GM23338 (cell line): Measurements from ENCODE around the gene MTHFD2L. TPM values are rescaled to one million over a fixed set of nuclear protein-coding genes. Genes with fewer than 3 reads are reported as not detected.

Experiments
- ATAC-seq: fragments of 200-7000 bp; cut with Tn5 transposase; 3 replicates; pipeline ENCODE4 v1.9.1; 2020
- DNase-seq: peaks from one replicate; pipeline ENCODE4 v3.0.0-alpha.2; 2015; ENCODE audit warnings: low spot score
- H2AFZ ChIP-seq: fragments of 200-600 bp; sonication (generic); 2 replicates; pipeline ENCODE4 v1.8.0; 2016; ENCODE audit warnings: antibody characterized with exemption, mild to moderate bottlenecking, moderate library complexity
- H3F3A ChIP-seq: fragments of 200-600 bp; sonication (generic); replicated peaks from 2 replicates; pipeline ENCODE4 v1.8.0; 2017; ENCODE audit warnings: antibody characterized with exemption, mixed run types, low read depth
- H3K27ac ChIP-seq: fragments of 200-600 bp; sonication (generic); 2 replicates; pipeline ENCODE4 v1.6.1; 2016; ENCODE audit warnings: low read depth
- H3K27me3 ChIP-seq: fragments of 200-600 bp; sonication (generic); 2 replicates; pipeline ENCODE4 v1.8.0; 2016; ENCODE audit warnings: mild to moderate bottlenecking, mixed run types, moderate library complexity; ENCODE audit not compliant: insufficient read depth
- H3K36me3 ChIP-seq: fragments of 200-600 bp; sonication (generic); 2 replicates; pipeline ENCODE4 v1.8.0; 2016; ENCODE audit warnings: mild to moderate bottlenecking; ENCODE audit not compliant: insufficient read depth
- H3K4me1 ChIP-seq: fragments of 200-600 bp; sonication (generic); 2 replicates; pipeline ENCODE4 v1.8.0; 2016; ENCODE audit warnings: mild to moderate bottlenecking, moderate library complexity; ENCODE audit not compliant: insufficient read depth
- H3K4me2 ChIP-seq: fragments of 200-600 bp; sonication (generic); 2 replicates; pipeline ENCODE4 v1.7.1; 2017; ENCODE audit warnings: mixed run types
- H3K4me3 ChIP-seq: fragments of 200-600 bp; sonication (generic); 2 replicates; pipeline ENCODE4 v1.6.1; 2016; ENCODE audit warnings: mixed run types
- H3K79me2 ChIP-seq: fragments of 200-600 bp; sonication (generic); replicated peaks from 2 replicates; pipeline ENCODE4 v1.8.0; 2017; ENCODE audit warnings: mild to moderate bottlenecking; ENCODE audit not compliant: insufficient read depth
- H3K9me2 ChIP-seq: fragments of 200-600 bp; sonication (generic); 2 replicates; pipeline ENCODE4 v1.8.0; 2017; ENCODE audit not compliant: insufficient read depth
- H4K20me1 ChIP-seq: fragments of 200-600 bp; sonication (generic); replicated peaks from 2 replicates; pipeline ENCODE4 v1.8.0; 2017; ENCODE audit warnings: mild to moderate bottlenecking; ENCODE audit not compliant: insufficient read depth
- H3K27ac Mint-ChIP-seq: 2 replicates; pipeline ENCODE4 v1.8.0; 2020; ENCODE audit warnings: inconsistent platforms, mild to moderate bottlenecking, moderate library complexity, mixed read lengths
- H3K27me3 Mint-ChIP-seq: 3 replicates; pipeline ENCODE4 v1.8.0; 2022; ENCODE audit warnings: low read depth, mild to moderate bottlenecking, moderate library complexity, mixed read lengths, inconsistent platforms; ENCODE audit not compliant: insufficient read depth, poor library complexity
- H3K36me3 Mint-ChIP-seq: 3 replicates; pipeline ENCODE4 v1.8.0; 2021; ENCODE audit warnings: low read depth, mild to moderate bottlenecking, inconsistent platforms, moderate library complexity, mixed read lengths
- H3K4me1 Mint-ChIP-seq: 3 replicates; pipeline ENCODE4 v1.8.0; 2020; ENCODE audit warnings: mild to moderate bottlenecking, inconsistent platforms, mixed read lengths
- H3K4me3 Mint-ChIP-seq: 3 replicates; pipeline ENCODE4 v1.8.0; 2021; ENCODE audit warnings: moderate library complexity, mild to moderate bottlenecking, inconsistent platforms, mixed read lengths
- H3K9me3 Mint-ChIP-seq: 3 replicates; pipeline ENCODE4 v1.8.0; 2020; ENCODE audit warnings: moderate library complexity, mild to moderate bottlenecking, inconsistent platforms, mixed read lengths
- CTCF ChIP-seq, 2 experiments: fragments of 200-600 bp in 1 of 2; sonication (generic) in 1 of 2; conservative IDR thresholded peaks; 2 replicates each; pipeline versions ENCODE4 v1.5.1 to v1.6.1; 2016 to 2017; ENCODE audit warnings: antibody characterized with exemption in 2 of 2, low read depth in 2 of 2, mild to moderate bottlenecking in 2 of 2, moderate library complexity in 1 of 2
- ETS1 ChIP-seq: IDR thresholded peaks from 2 replicates; pipeline ENCODE4 v1.6.1; 2016; ENCODE audit warnings: antibody characterized with exemption
- JUNB ChIP-seq: IDR thresholded peaks from one replicate; pipeline ENCODE4 v1.6.1; 2016; ENCODE audit warnings: antibody characterized with exemption; ENCODE audit not compliant: unreplicated experiment
- NANOG ChIP-seq: IDR thresholded peaks from 2 replicates; pipeline ENCODE4 v1.6.1; 2016; ENCODE audit warnings: antibody characterized with exemption, borderline replicate concordance
- POLR2AphosphoS5 ChIP-seq: IDR thresholded peaks from 2 replicates; pipeline ENCODE4 v1.6.1; 2016; ENCODE audit warnings: antibody characterized with exemption, low read depth
- REST ChIP-seq: IDR thresholded peaks from one replicate; pipeline ENCODE4 v1.6.1; 2018; ENCODE audit warnings: antibody characterized with exemption; ENCODE audit not compliant: unreplicated experiment
- ZNF114 ChIP-seq: fragments of 250-450 bp; sonication (Bioruptor Pico); IDR thresholded peaks from 2 replicates; pipeline ENCODE4 v1.5.0; 2020; ENCODE audit warnings: mild to moderate bottlenecking, moderate library complexity
- ZNF331 ChIP-seq: fragments of 250-450 bp; sonication (Bioruptor Pico); IDR thresholded peaks from 2 replicates; pipeline ENCODE4 v1.5.0; 2020; ENCODE audit warnings: low read depth, mild to moderate bottlenecking, moderate library complexity
- polyA plus RNA-seq: library from polyadenylated mRNA; unstranded; fragments of >200 nt; fragmentation: Nextera tagmentation; extraction: Ambion mirVana; gene quantifications from 2 replicates; pipeline ENCODE4 v1.2.1, GENCODE V29; 2016
- total RNA-seq: library from RNA; depleted of rRNA; stranded (reverse); fragments of >200 nt; shearing (Covaris generic); gene quantifications from 2 replicates; pipeline ENCODE4 v1.2.3, GENCODE V29; 2014

The MTHFD2L gene
- total and polyA plus RNA-seq, 2 experiments from 2014 or later, result 24.4 to 35.7 TPM

GRCh38 chr4:74318276-74318675 is 160.4 kb downstream of the MTHFD2L start (continued):
- TF ChIP-seq CTCF (conservative IDR thresholded peaks at IDR 0.05; ENCODE audit: low read depth in 2 of 2), result no peak
- no peak for TF ChIP-seq JUNB
- no peak for TF ChIP-seq ZNF114
- TF ChIP-seq NANOG, result no peak
- TF ChIP-seq POLR2AphosphoS5, result no peak
- TF ChIP-seq ZNF331, result no peak
- TF ChIP-seq REST, result no peak
- TF ChIP-seq ETS1, result no peak

GRCh38 chr4:74319470-74319869 is 161.6 kb downstream of the MTHFD2L start:
- no peaks in the 10 kb centered on the region for H3K27me3 Mint-ChIP-seq
- no peak overlapping the region for H3K4me2 ChIP-seq

More at GRCh38 chr4:74319470-74319869, 161.6 kb downstream of the MTHFD2L start:
- H3K9me2 ChIP-seq, result no peaks in the 10 kb centered on the region
- no peaks in the 10 kb centered on the region for H3F3A ChIP-seq
- H3K4me1 ChIP-seq, result peaks cover 14% of the 10 kb centered on the region; the same call in 1 of the 2 replicates
- Mint-ChIP-seq H3K27ac (no peak overlapping the region), H3K4me1 (peaks cover 19% of the 10 kb centered on the region), H3K4me3 (no peak overlapping the region), H3K9me3 (no peaks in the 10 kb centered on the region), H3K36me3 (no peaks in the 10 kb centered on the region)
- no peaks in the 10 kb centered on the region for H4K20me1 ChIP-seq
- H2AFZ ChIP-seq, result no peak overlapping the region
- H3K27ac ChIP-seq, result no peak overlapping the region
- TF ChIP-seq ETS1, result no peak
- no peak for TF ChIP-seq ZNF114
- no peak for TF ChIP-seq JUNB
- H3K79me2 ChIP-seq, result no peaks in the 10 kb centered on the region
- no peaks in the 10 kb centered on the region for H3K36me3 ChIP-seq
- no peaks in the 10 kb centered on the region for H3K27me3 ChIP-seq
- no peak overlapping the region for H3K4me3 ChIP-seq
- DNase-seq, result no peak
- no peak for ATAC-seq
